GM10248 (cell line): ENCODE measurements around the gene UGGT2.

Experiments
- CTCF ChIA-PET: fragments of 300-600 bp; sonication (Branson Sonifier 250); formaldehyde crosslinking; extraction: SDS; loops from one replicate; lab custom pipeline; 2021; ENCODE audit warnings: antibody characterized with exemption; lab: Yijun Ruan, JAX
- POLR2A ChIA-PET: fragments of 350-650 bp; sonication (Branson Sonifier 250); formaldehyde crosslinking; extraction: SDS; loops from one replicate; lab custom pipeline; 2020; ENCODE audit warnings: antibody characterized with exemption; lab: Yijun Ruan, JAX
- DNase-seq: peaks from one replicate; pipeline ENCODE4 v3.0.0; 2012; ENCODE audit errors: extremely low spot score
- CTCF ChIP-seq: IDR thresholded peaks from 2 replicates; pipeline ENCODE4 v1.5.1; 2012; ENCODE audit warnings: mild to moderate bottlenecking, low read depth; ENCODE audit errors: extremely low read depth, missing control alignments, control extremely low read depth

Gene UGGT2

DNA sequence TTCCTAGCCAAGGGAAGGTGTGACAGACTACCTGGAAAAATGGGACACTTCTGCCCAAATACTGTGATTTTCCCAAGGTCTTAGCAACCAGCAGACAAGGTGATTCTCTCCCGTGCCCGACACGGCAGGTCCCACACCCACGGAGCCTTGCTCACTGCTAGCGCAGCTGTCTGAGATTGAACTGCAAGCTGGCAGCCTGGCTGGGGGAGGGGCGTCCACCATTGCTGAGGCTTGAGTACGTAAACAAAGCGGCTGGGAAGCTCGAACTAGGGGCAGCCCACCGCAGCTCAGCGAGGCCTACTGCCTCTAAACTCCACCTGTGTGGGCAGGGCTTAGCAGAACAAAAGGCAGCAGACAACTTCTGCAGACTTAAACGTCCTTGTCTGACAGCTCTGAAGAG, 146.2 kb downstream of the UGGT2 start:
- no peak for DNase-seq
- TF ChIP-seq CTCF = no peak
- CTCF ChIA-PET = interaction anchor here (1.7 kb wide), 1 partner anchor 17 kb away, joined by 7 read pairs; no protein-coding TSS in a partner anchor
- POLR2A ChIA-PET = no interaction called here

GRCh38 chr13:95903569-95903968, 149.6 kb downstream of the UGGT2 start:
- no peak for DNase-seq
- POLR2A ChIA-PET = no interaction called here
- CTCF ChIA-PET = interaction anchor here (1.3 to 1.4 kb wide), 2 partner anchors 13 to 14 kb away, joined by 3 read pairs; no protein-coding TSS in a partner anchor
- TF ChIP-seq CTCF = no peak

GRCh38 chr13:95902741-95903140, 150.5 kb downstream of the UGGT2 start:
- no peak for DNase-seq
- POLR2A ChIA-PET = no interaction called here
- CTCF ChIA-PET = interaction anchor here (1.3 to 1.6 kb wide), 3 partner anchors 13 to 69 kb away, joined by 3 read pairs; no protein-coding TSS in a partner anchor
- TF ChIP-seq CTCF = no peak

- ChIA-PET CTCF (no interaction called here), POLR2A (no interaction called here)
- no peak for TF ChIP-seq CTCF
- no peak for DNase-seq
Observed at GRCh38 chr13:95898256-95898655, 154.9 kb downstream of the UGGT2 start.

GRCh38 chr13:95896301-95896700, 156.9 kb downstream of the UGGT2 start:
- TF ChIP-seq CTCF = no peak
- CTCF ChIA-PET = no interaction called here
- no peak for DNase-seq
- POLR2A ChIA-PET = no interaction called here

- ChIA-PET CTCF (interaction anchor here (0.9 kb wide), 1 partner anchor 11 kb away, joined by 3 read pairs; no protein-coding TSS in a partner anchor), POLR2A (no interaction called here)
- DNase-seq = no peak
- TF ChIP-seq CTCF = no peak
Observed at GRCh38 chr13:95893861-95894260, 159.3 kb downstream of the UGGT2 start.

GRCh38 chr13:95882121-95882520, 171.1 kb downstream of the UGGT2 start:
- CTCF ChIA-PET = interaction anchor here (1.3 kb wide), 1 partner anchor 11 kb away, joined by 3 read pairs; no protein-coding TSS in a partner anchor
- POLR2A ChIA-PET = no interaction called here
- no peak for TF ChIP-seq CTCF
- no peak for DNase-seq
